C4-2B (cell line): Measurements from ENCODE around the gene AMBP.

Experiments
- H3K27ac ChIP-seq: fragments of 450-650 bp; 2 replicates; pipeline ENCODE4 v1.5.1; 2017
- CTCF ChIP-seq: fragments of 450-650 bp; conservative IDR thresholded peaks from 2 replicates; pipeline ENCODE4 v1.5.1; 2017; ENCODE audit warnings: mild to moderate bottlenecking
- ZFX ChIP-seq: fragments of 450-650 bp; IDR thresholded peaks from 2 replicates; pipeline ENCODE4 v1.6.1; 2017

Gene AMBP

GRCh38 chr9:114076237-114077161, 1.6 kb downstream of the AMBP start:
- no peak overlapping the region for H3K27ac ChIP-seq
- TF ChIP-seq ZFX (no peak), CTCF (no peak)

DNA sequence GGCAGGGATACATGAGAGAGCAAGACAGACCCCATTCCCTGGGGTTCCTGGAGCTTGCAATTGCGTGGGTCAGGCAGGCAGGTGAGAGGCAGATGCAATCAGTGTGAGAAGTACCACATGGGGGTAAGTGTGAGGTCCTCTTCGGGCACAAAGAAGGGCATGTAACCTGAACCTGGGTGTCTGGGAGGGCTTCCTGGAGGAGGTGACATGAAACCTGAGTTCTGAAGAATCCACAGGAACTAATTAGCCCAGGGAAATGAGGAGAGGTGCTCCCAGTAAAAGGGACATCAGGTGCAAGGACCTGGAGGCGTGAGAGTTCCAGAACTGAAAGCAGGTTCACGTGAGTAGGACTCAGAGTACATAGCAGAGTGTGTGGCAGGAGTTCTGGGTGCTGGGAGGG, 2.5 kb downstream of the AMBP start:
- TF ChIP-seq CTCF (no peak), ZFX (no peak)
- H3K27ac ChIP-seq: no peak overlapping the region

DNA sequence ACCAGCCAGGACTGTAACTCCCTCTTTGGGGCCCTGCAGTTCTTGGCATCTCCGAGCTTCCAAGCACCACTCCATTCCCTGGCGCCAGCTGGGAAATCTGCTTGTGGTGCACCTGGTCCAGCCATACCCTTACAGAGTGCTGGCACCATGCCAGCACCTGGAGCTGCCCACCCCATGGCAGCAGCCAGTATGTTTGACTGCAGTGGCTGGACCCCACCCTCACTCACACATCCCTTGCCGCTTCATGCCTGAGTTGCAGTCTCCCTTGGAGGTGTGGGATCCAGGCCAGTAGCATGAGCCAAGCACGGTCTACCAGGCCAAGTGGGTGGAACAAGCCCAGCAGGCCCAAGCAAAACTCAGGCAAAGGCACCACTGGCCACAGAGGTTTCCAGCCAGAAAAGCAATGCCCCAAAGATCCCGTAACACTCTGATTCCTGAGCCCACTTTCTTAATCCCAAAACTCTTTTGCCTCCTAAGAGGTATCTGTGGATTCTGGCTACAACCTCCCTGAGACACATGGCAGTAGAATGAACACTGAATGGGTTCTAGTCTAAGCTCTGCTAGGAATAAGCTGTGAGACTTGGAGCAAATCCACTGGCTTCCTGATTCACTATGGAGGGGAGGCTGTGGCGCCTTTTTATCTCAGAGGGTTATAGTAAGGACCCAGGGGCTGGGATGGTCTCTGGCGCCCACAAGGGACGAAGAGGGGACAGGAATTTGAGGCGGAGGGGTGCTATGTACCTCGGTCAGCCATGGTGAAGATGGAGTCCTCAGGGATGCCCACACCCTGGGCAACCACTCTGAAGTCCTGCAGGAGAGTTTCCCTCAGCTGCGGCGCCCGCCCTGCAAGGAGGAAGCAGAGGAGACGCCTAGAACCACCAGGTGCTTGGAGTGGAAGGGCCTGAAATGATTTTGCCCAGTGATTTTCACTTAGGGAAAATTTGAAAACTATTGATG, 5.6 kb downstream of the AMBP start:
- TF ChIP-seq CTCF (no peak), ZFX (no peak)
- H3K27ac ChIP-seq: no peak overlapping the region

- no peak overlapping the region for H3K27ac ChIP-seq
- TF ChIP-seq CTCF (no peak), ZFX (no peak)
Measured at GRCh38 chr9:114071197-114071795, 6.8 kb downstream of the AMBP start.

DNA sequence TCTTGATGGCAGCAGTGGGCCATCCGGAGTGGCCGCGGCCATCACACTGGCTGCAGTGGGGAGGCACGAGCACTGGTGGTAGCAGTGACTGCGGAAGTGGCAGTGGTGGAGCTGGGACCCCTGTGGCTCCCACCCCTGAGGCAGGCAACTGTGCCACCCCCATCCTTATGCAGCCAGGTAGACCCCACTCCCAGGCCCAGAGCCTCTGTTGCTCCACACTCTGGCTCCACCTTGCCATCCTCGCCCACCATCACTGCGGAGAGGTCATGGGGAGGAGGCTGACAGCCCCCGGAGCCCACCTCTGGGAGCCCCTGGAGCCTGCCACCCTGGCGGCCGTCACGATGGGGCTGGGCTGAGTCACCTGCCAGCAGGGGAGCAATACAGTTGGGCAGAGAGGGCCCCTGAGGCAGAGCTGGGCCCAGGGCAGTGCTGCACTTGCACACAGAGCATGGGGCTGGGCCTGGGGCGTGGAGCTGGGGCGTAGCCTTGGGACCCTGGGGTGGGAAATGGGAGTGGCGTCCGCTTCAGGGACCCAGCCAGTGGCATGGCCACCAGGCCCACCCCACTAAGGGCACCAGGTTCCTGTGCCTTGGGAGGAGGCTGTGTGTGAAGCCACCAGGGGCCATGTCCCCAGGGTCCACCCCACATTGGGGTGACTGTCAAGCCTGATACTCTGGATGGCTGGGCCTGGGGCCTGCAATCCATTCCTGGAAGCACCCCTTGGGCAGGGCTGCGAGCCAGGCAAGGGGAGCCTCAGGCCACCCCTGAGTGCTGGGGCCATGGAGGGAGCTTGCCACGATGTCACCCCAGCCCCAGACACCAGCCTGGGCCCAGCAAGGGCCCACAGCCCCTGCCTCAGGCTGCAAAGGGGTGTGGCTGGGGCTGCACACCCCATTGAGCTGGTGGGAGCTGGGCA, 7.7 kb downstream of the AMBP start:
- H3K27ac ChIP-seq: no peak overlapping the region
- TF ChIP-seq ZFX (no peak), CTCF (no peak)

- TF ChIP-seq ZFX (no peak), CTCF (no peak)
- H3K27ac ChIP-seq: no peak overlapping the region
Measured at GRCh38 chr9:114069476-114070187, 8.5 kb downstream of the AMBP start.
